ENCODE results near the gene ADPGK.
"Not testable (repeated sequence)": the region's sequence is repeated elsewhere in the genome, so short reads cannot be mapped to it uniquely, and the experiment has no call there.

The ADPGK gene

GRCh38 chr15:72783640-72784455 is at the start of gene ADPGK:
TSS of gene ADPGK (minus strand) at chr15:72783758. CDS start at chr15:72783691, 67 bp downstream.
- in situ Hi-C loops (cut with MboI; ENCODE audit: low sequenced_read_pairs): no loop called here

- in situ Hi-C loops (cut with MboI; ENCODE audit: low sequenced_read_pairs): no loop called here
These were observed 43.7 kb upstream of the ADPGK start for GRCh38 chr15:72827226-72827625.

- in situ Hi-C loops (cut with MboI; ENCODE audit: low sequenced_read_pairs): no loop called here
These were observed 43.1 kb upstream of the ADPGK start for GRCh38 chr15:72826611-72827010.

- in situ Hi-C loops (cut with MboI; ENCODE audit: low sequenced_read_pairs): no loop called here
These were observed 42.3 kb upstream of the ADPGK start for GRCh38 chr15:72825829-72826228.

- in situ Hi-C loops (cut with MboI; ENCODE audit: low sequenced_read_pairs): no loop called here
These were observed 41.2 kb upstream of the ADPGK start for GRCh38 chr15:72824781-72825180.

- in situ Hi-C loops (cut with MboI; ENCODE audit: low sequenced_read_pairs): no loop called here
These were observed 40.6 kb upstream of the ADPGK start for GRCh38 chr15:72824112-72824511.

- in situ Hi-C loops (cut with MboI; ENCODE audit: low sequenced_read_pairs): no loop called here
These were observed 36.7 kb upstream of the ADPGK start for GRCh38 chr15:72820278-72820677.

- in situ Hi-C loops (cut with MboI; ENCODE audit: low sequenced_read_pairs): no loop called here
These were observed 35.1 kb upstream of the ADPGK start for GRCh38 chr15:72818632-72819031.

- in situ Hi-C loops (cut with MboI; ENCODE audit: low sequenced_read_pairs): no loop called here
These were observed 29.9 kb upstream of the ADPGK start for GRCh38 chr15:72813345-72814004.

- in situ Hi-C loops (cut with MboI; ENCODE audit: low sequenced_read_pairs): no loop called here
These were observed 25.8 kb upstream of the ADPGK start for GRCh38 chr15:72809329-72809728.

- in situ Hi-C loops (cut with MboI; ENCODE audit: low sequenced_read_pairs): not testable (repeated sequence)
These were observed 23.8 kb upstream of the ADPGK start for GRCh38 chr15:72807346-72807745.

- in situ Hi-C loops (cut with MboI; ENCODE audit: low sequenced_read_pairs): no loop called here
These were observed 19.4 kb upstream of the ADPGK start for GRCh38 chr15:72803006-72803405.

GRCh38 chr15:72801590-72802325 is 18.2 kb upstream of the ADPGK start:
- in situ Hi-C loops (cut with MboI; ENCODE audit: low sequenced_read_pairs): no loop called here

GRCh38 chr15:72800833-72801481 is 17.4 kb upstream of the ADPGK start:
- in situ Hi-C loops (cut with MboI; ENCODE audit: low sequenced_read_pairs): no loop called here

- in situ Hi-C loops (cut with MboI; ENCODE audit: low sequenced_read_pairs): no loop called here
These were observed 14.3 kb upstream of the ADPGK start for GRCh38 chr15:72797834-72798233.

- in situ Hi-C loops (cut with MboI; ENCODE audit: low sequenced_read_pairs): no loop called here
These were observed 13.8 kb upstream of the ADPGK start for GRCh38 chr15:72797338-72797689.

GRCh38 chr15:72796515-72797337 is 13.2 kb upstream of the ADPGK start:
- in situ Hi-C loops (cut with MboI; ENCODE audit: low sequenced_read_pairs): no loop called here

- in situ Hi-C loops (cut with MboI; ENCODE audit: low sequenced_read_pairs): no loop called here
These were observed 12.6 kb upstream of the ADPGK start for GRCh38 chr15:72796210-72796514.

GRCh38 chr15:72793766-72794660 is 10.5 kb upstream of the ADPGK start:
- in situ Hi-C loops (cut with MboI; ENCODE audit: low sequenced_read_pairs): no loop called here

- in situ Hi-C loops (cut with MboI; ENCODE audit: low sequenced_read_pairs): no loop called here
These were observed 8.9 kb upstream of the ADPGK start for GRCh38 chr15:72792431-72792830.

Measured in HL-60/S4 treated with retinoic acid at 250 ng/mL for 4 days and 3 days (cell line).